OCI-LY3 (cell line): Measurements from ENCODE around the gene RBM14.
"Not testable (repeated sequence)": the region's sequence is repeated elsewhere in the genome, so short reads cannot be mapped to it uniquely, and the experiment has no call there.

Experiments used
- H2AFZ ChIP-seq: fragments of 200-600, 300-600 bp; shearing (Covaris generic); 2 replicates; pipeline ENCODE4 v1.6.0; 2014; ENCODE audit warnings: antibody characterized with exemption, low read depth, low read length
- H3K27ac ChIP-seq: fragments of 200-600, 300-600 bp; sonication (generic); 2 replicates; pipeline ENCODE4 v1.5.1; 2014; ENCODE audit warnings: mild to moderate bottlenecking, low read length, moderate library complexity, mixed read lengths
- H3K27me3 ChIP-seq: fragments of 200-600, 300-600 bp; sonication (generic); 2 replicates; pipeline ENCODE4 v1.6.1; 2014; ENCODE audit warnings: low read depth, low read length, mixed read lengths
- H3K36me3 ChIP-seq: fragments of 200-600, 300-600 bp; sonication (generic); replicated peaks from 2 replicates; pipeline ENCODE3; 2014; ENCODE audit warnings: low read depth, low read length, mixed read lengths
- H3K4me1 ChIP-seq: fragments of 300-600, 200-600 bp; sonication (generic); 2 replicates; pipeline ENCODE4 v1.6.1; 2014; ENCODE audit warnings: low read length, mixed read lengths
- H3K4me2 ChIP-seq: fragments of 200-600, 300-600 bp; sonication (generic); 2 replicates; pipeline ENCODE4 v1.6.1; 2014; ENCODE audit warnings: low read length, mixed read lengths
- H3K4me3 ChIP-seq: fragments of 300-600, 200-600 bp; sonication (generic); 2 replicates; pipeline ENCODE4 v1.5.1; 2014; ENCODE audit warnings: antibody characterized with exemption, mild to moderate bottlenecking, low read length, moderate library complexity
- H3K79me2 ChIP-seq: fragments of 300-600, 200-600 bp; shearing (Covaris generic); 2 replicates; pipeline ENCODE4 v1.6.1; 2014; ENCODE audit warnings: mild to moderate bottlenecking, low read length, mixed read lengths
- H3K9ac ChIP-seq: fragments of 300-600, 200-600 bp; shearing (Covaris generic); 2 replicates; pipeline ENCODE4 v1.6.0; 2014; ENCODE audit warnings: mild to moderate bottlenecking, low read length, moderate library complexity
- H3K9me3 ChIP-seq: fragments of 200-600, 300-600 bp; shearing (Covaris generic); 2 replicates; pipeline ENCODE4 v1.6.1; 2014; ENCODE audit warnings: low read length, mixed read lengths; ENCODE audit not compliant: insufficient read depth
- H4K20me1 ChIP-seq: fragments of 200-600, 300-600 bp; sonication (generic); 2 replicates; pipeline ENCODE4 v1.6.1; 2016; ENCODE audit warnings: low read length, mixed read lengths; ENCODE audit not compliant: insufficient read depth
- CTCF ChIP-seq: fragments of 200-600, 300-600 bp; sonication (generic); IDR thresholded peaks from 2 replicates; pipeline ENCODE4 v1.5.1; 2014; ENCODE audit warnings: antibody characterized with exemption, low read length, low read depth
- EZH2phosphoT487 ChIP-seq: fragments of 200-600 bp; shearing (Covaris generic); IDR thresholded peaks from 2 replicates; pipeline ENCODE4 v1.6.1; 2018; ENCODE audit warnings: antibody characterized with exemption, mixed run types, low read depth

RBM14 gene

GRCh38 chr11:66637557-66638176 lies 21.2 kb downstream of the RBM14 start:
- H3K9me3 ChIP-seq, result no peaks in the 10 kb centered on the region
- H3K79me2 ChIP-seq, result peaks cover 97% of the 10 kb centered on the region
- H3K27me3 ChIP-seq, result no peaks in the 10 kb centered on the region
- H2AFZ ChIP-seq, result no peak overlapping the region
- peak overlapping the region; percentile 85 for H3K4me2 ChIP-seq
- H3K27ac ChIP-seq, result peak overlapping the region; percentile 51
- TF ChIP-seq CTCF (no peak), EZH2phosphoT487 (no peak)
- peaks cover 42% of the 10 kb centered on the region for H3K4me1 ChIP-seq
- H3K4me3 ChIP-seq, result peak overlapping the region; percentile 77
- peaks cover 42% of the 10 kb centered on the region for H4K20me1 ChIP-seq
- peak overlapping the region; percentile 71 for H3K9ac ChIP-seq
- peaks cover 58% of the 10 kb centered on the region for H3K36me3 ChIP-seq

GRCh38 chr11:66638177-66639065 lies 22.0 kb downstream of the RBM14 start, which contains the start of gene RBM4:
RBM4 (plus strand) TSS chr11:66638703; CDS start chr11:66639712, 1,009 bp downstream.
- peaks cover 97% of the 10 kb centered on the region for H3K79me2 ChIP-seq
- peak within 1 kb of the TSS; percentile 83 for H3K9ac ChIP-seq
- peaks cover 42% of the 10 kb centered on the region for H3K4me1 ChIP-seq
- H3K4me2 ChIP-seq, result peak within 1 kb of the TSS; percentile 86
- no peaks in the 10 kb centered on the region for H3K27me3 ChIP-seq
- H3K36me3 ChIP-seq, result peaks cover 58% of the 10 kb centered on the region
- peaks cover 50% of the 10 kb centered on the region for H4K20me1 ChIP-seq
- no peaks in the 10 kb centered on the region for H3K9me3 ChIP-seq
- TF ChIP-seq CTCF (peak; percentile 31), EZH2phosphoT487 (no peak)
- peak within 1 kb of the TSS; percentile 90 for H3K4me3 ChIP-seq
- peak within 1 kb of the TSS; percentile 65 for H3K27ac ChIP-seq
- no peak within 1 kb of the TSS for H2AFZ ChIP-seq

GRCh38 chr11:66639066-66639813 lies 22.8 kb downstream of the RBM14 start:
- Histone ChIP-seq H3K9me3 (no peaks in the 10 kb centered on the region), H3K79me2 (peaks cover 97% of the 10 kb centered on the region), H3K27ac (peak overlapping the region; percentile 65), H3K27me3 (no peaks in the 10 kb centered on the region), H3K9ac (peak overlapping the region; percentile 83), H4K20me1 (peaks cover 58% of the 10 kb centered on the region), H3K4me1 (peaks cover 42% of the 10 kb centered on the region), H3K4me3 (peak overlapping the region; percentile 90), H3K4me2 (peak overlapping the region; percentile 86), H3K36me3 (peaks cover 61% of the 10 kb centered on the region), H2AFZ (no peak overlapping the region)
- TF ChIP-seq CTCF, result no peak
- no peak for TF ChIP-seq EZH2phosphoT487

GRCh38 chr11:66639814-66640340 lies 23.4 kb downstream of the RBM14 start:
- Histone ChIP-seq H3K9ac (peak overlapping the region; percentile 83; the same call in 1 of the 2 replicates), H4K20me1 (peaks cover 62% of the 10 kb centered on the region), H3K4me1 (peaks cover 42% of the 10 kb centered on the region), H3K4me3 (peak overlapping the region; percentile 90), H3K79me2 (peaks cover 97% of the 10 kb centered on the region), H3K4me2 (peak overlapping the region; percentile 86), H3K36me3 (peaks cover 62% of the 10 kb centered on the region)
- not testable (repeated sequence) for H3K27ac ChIP-seq, H3K9me3 ChIP-seq, H3K27me3 ChIP-seq, H2AFZ ChIP-seq
